MCF 10A (cell line): ENCODE results near the gene ARMC8. TPM values are rescaled to one million over a fixed set of nuclear protein-coding genes. Genes with fewer than 3 reads are reported as not detected.

Experiments
- BruUV-seq: library from RNA; stranded (reverse); fragments of 400-500 nt; replicated peaks from 2 replicates; lab custom pipeline; 2021; lab: Mats Ljungman, UMichigan
- CTCF ChIA-PET: fragments of 300-600 bp; sonication (Branson Sonifier 250); formaldehyde crosslinking; extraction: SDS; loops from one replicate; lab custom pipeline; 2021; ENCODE audit warnings: antibody characterized with exemption, inconsistent platforms; lab: Yijun Ruan, JAX
- POLR2A ChIA-PET: fragments of 300-600, 350-650 bp; sonication (Branson Sonifier 250); formaldehyde crosslinking; extraction: SDS; loops from one replicate; lab custom pipeline; 2020; ENCODE audit warnings: antibody characterized with exemption, inconsistent platforms; lab: Yijun Ruan, JAX
- DNase-seq: peaks from one replicate; pipeline ENCODE4 v3.0.0-alpha.2; 2018; ENCODE audit not compliant: unreplicated experiment
- H3K27ac Mint-ChIP-seq: one replicate; pipeline ENCODE4 v1.8.0; 2022; ENCODE audit warnings: mild to moderate bottlenecking, low read depth, mixed read lengths; ENCODE audit not compliant: unreplicated experiment
- H3K27me3 Mint-ChIP-seq: one replicate; pipeline ENCODE4 v1.8.0; 2022; ENCODE audit warnings: mixed read lengths; ENCODE audit not compliant: insufficient read depth, unreplicated experiment
- H3K36me3 Mint-ChIP-seq: one replicate; pipeline ENCODE4 v1.8.0; 2022; ENCODE audit warnings: mild to moderate bottlenecking, moderate library complexity, mixed read lengths; ENCODE audit not compliant: insufficient read depth, unreplicated experiment
- H3K4me1 Mint-ChIP-seq: one replicate; pipeline ENCODE4 v1.8.0; 2022; ENCODE audit warnings: mixed read lengths; ENCODE audit not compliant: insufficient read depth, unreplicated experiment
- H3K4me3 Mint-ChIP-seq: one replicate; pipeline ENCODE4 v1.8.0; 2022; ENCODE audit warnings: mild to moderate bottlenecking, moderate library complexity, mixed read lengths; ENCODE audit not compliant: unreplicated experiment
- H3K9me3 Mint-ChIP-seq: one replicate; pipeline ENCODE4 v1.8.0; 2022; ENCODE audit warnings: mixed read lengths; ENCODE audit not compliant: unreplicated experiment
- intact Hi-C: fragments of 100-400 bp; cut with micrococcal nuclease; formaldehyde crosslinking; loops from 2 replicates; pipeline ENCODE4 v1.14.1; 2022
- total RNA-seq: library from RNA; stranded (reverse); gene quantifications from 2 replicates; pipeline ENCODE4 v1.2.3, GENCODE V29; 2022
- TF ChIP-seq, protein P1 (sequence below): fragments of 200-600 bp; IDR thresholded peaks from one replicate; pipeline ENCODE4 v1.8.0; 2022; ENCODE audit warnings: antibody characterized with exemption, mild to moderate bottlenecking; ENCODE audit not compliant: unreplicated experiment

The ARMC8 gene
- total RNA-seq, 1 experiment from 2014 or later = 29.8 TPM

DNA sequence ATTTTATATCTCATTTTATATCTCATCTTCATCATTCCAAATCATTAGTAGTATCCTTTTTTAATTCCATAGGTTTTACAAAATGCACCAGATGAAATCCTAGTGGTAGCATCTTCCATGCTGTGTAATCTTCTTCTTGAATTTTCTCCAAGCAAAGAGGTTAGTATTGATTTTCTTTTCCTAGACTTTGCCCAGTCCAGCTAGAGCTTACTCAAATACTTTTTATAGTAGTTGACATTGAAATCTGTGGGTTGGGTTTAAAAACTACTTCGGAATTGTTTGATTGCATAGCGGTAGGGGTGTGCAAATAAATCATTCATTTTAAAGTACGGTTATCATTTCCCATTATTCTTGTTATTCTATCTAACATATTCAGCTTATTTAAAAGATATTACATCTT, 80.0 kb downstream of the ARMC8 start:
- no TSS peak for BruUV-seq
- TF ChIP-seq, protein P1, sequence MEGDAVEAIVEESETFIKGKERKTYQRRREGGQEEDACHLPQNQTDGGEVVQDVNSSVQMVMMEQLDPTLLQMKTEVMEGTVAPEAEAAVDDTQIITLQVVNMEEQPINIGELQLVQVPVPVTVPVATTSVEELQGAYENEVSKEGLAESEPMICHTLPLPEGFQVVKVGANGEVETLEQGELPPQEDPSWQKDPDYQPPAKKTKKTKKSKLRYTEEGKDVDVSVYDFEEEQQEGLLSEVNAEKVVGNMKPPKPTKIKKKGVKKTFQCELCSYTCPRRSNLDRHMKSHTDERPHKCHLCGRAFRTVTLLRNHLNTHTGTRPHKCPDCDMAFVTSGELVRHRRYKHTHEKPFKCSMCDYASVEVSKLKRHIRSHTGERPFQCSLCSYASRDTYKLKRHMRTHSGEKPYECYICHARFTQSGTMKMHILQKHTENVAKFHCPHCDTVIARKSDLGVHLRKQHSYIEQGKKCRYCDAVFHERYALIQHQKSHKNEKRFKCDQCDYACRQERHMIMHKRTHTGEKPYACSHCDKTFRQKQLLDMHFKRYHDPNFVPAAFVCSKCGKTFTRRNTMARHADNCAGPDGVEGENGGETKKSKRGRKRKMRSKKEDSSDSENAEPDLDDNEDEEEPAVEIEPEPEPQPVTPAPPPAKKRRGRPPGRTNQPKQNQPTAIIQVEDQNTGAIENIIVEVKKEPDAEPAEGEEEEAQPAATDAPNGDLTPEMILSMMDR = no peak
- no peak for DNase-seq
- ChIA-PET CTCF (interaction anchor here (0.6 to 0.7 kb wide), 2 partner anchors 105 to 151 kb away, joined by 3 read pairs; no protein-coding TSS in a partner anchor), POLR2A (no interaction called here)
- Mint-ChIP-seq H3K36me3 (peaks cover 59% of the 10 kb centered on the region), H3K4me1 (no peaks in the 10 kb centered on the region), H3K4me3 (no peak overlapping the region), H3K27me3 (no peaks in the 10 kb centered on the region), H3K27ac (no peak overlapping the region), H3K9me3 (no peaks in the 10 kb centered on the region)
- intact Hi-C loops = no loop called here

DNA sequence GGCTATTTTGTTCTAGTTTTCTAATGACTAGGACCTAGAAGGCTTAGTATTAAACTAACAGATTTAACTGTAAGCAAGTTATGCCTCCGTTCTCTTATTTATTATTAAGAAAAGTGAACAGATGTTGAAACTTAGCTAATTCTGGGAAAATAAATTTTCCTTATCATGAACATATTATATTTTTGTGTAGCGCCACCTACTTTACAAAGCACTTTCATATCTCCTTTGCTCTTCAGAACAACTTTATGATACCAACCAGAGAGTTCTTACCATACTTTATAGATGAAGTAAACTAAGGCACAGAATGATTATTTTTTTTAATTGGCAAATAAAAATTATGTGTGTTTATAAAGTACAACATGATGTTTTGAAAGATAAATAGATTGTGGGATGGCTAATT, 83.1 kb downstream of the ARMC8 start:
- BruUV-seq = no TSS peak
- H3K9me3 Mint-ChIP-seq = no peaks in the 10 kb centered on the region

DNA sequence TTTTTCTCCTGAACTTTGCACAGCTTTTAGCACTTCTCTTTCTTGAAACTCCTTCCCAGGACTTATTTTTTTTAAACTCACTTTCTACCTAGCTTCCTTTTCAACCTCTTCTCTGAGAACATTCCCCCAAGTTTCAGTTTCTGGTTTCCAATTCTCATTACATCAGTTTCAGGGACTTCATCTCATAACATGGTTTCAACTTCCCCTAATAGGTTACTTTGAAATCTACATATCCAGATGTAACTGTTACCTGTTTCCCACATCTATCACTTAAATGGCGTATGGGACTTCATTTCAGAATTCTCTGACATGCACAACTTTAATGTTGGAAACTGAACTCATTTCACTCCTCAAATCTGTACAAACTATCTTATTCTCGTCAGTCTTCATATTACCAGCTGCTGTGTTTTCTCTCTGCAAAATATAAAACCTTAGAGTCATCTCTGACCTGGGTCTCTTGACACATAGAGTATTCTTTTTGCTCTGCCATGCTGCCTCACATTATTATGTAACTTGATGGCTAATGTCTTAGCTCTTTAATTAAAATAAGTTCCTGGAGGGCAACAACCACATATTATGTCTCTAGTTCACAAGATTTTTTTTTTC, 84.2 kb downstream of the ARMC8 start:
- CTCF ChIA-PET = interaction anchor here (0.7 to 1.2 kb wide), 3 partner anchors 68 to 91 kb away, joined by 3 to 5 read pairs (median 4); no protein-coding TSS in a partner anchor
- peaks cover 81% of the 10 kb centered on the region for H3K36me3 Mint-ChIP-seq
- no peak for DNase-seq
- H3K4me1 Mint-ChIP-seq = no peaks in the 10 kb centered on the region
- BruUV-seq = no TSS peak
- peak overlapping the region; percentile 37 for H3K27ac Mint-ChIP-seq
- TF ChIP-seq, protein P1 = no peak
- no peaks in the 10 kb centered on the region for H3K9me3 Mint-ChIP-seq
- POLR2A ChIA-PET = no interaction called here
- no peak overlapping the region for H3K4me3 Mint-ChIP-seq
- no peaks in the 10 kb centered on the region for H3K27me3 Mint-ChIP-seq
- intact Hi-C loops = loop anchor here (2.0 kb wide), 1 partner anchor 90 kb away; no protein-coding TSS in a partner anchor

More for the DNA sequence above, 83.1 kb downstream of the ARMC8 start:
- Mint-ChIP-seq H3K4me1 (no peaks in the 10 kb centered on the region), H3K27ac (no peak overlapping the region), H3K27me3 (no peaks in the 10 kb centered on the region), H3K36me3 (peaks cover 73% of the 10 kb centered on the region), H3K4me3 (no peak overlapping the region)
- no peak for DNase-seq
- TF ChIP-seq, protein P1 = no peak
- CTCF ChIA-PET = interaction anchor here (0.6 to 1.4 kb wide), 11 partner anchors 11 to 1164 kb away, joined by 3 to 6 read pairs (median 3); no protein-coding TSS in a partner anchor
- POLR2A ChIA-PET = interaction anchor here (0.6 kb wide), 1 partner anchor 95 kb away, joined by 4 read pairs; the partner anchor contains the start of gene DBR1
- intact Hi-C loops = loop anchor here (2.0 kb wide), 1 partner anchor 89 kb away; no protein-coding TSS in a partner anchor

DNA sequence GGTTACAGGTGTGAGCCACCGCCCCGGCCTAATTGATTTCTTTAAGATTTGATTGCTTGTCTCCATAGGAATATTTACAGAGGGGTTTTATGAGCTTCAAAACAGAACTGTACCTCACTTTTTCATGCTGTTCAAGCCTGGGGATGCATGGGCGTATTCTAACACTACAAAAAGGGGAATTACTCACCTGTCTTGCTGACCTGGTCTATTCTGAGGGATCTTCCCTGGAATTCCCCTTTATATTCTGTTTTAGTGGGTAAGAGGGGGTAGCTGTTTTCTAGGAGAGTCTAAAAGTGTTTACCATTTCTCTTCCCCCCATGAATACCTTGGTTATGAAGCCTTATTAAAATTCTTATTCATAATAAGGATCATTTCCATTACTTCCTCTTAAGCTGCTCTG, 94.5 kb downstream of the ARMC8 start:
- no peak for DNase-seq
- ChIA-PET POLR2A (interaction anchor here (0.8 to 1.2 kb wide), 2 partner anchors 13 to 19 kb away, joined by 3 read pairs; no protein-coding TSS in a partner anchor), CTCF (interaction anchor here (0.7 to 0.9 kb wide), 3 partner anchors 11 to 100 kb away, joined by 3 to 5 read pairs (median 3); no protein-coding TSS in a partner anchor)
- Mint-ChIP-seq H3K27ac (no peak overlapping the region), H3K9me3 (no peaks in the 10 kb centered on the region), H3K36me3 (peaks cover 49% of the 10 kb centered on the region), H3K4me3 (no peak overlapping the region), H3K4me1 (peaks cover 5% of the 10 kb centered on the region), H3K27me3 (no peaks in the 10 kb centered on the region)
- no TSS peak for BruUV-seq
- intact Hi-C loops = no loop called here
- TF ChIP-seq, protein P1 = no peak
